WTC11 (cell line): ENCODE results near the gene TGFBR2.

Experiments used
- ATF3 ChIP-seq: sonication (generic); formaldehyde crosslinking; conservative IDR thresholded peaks from 2 replicates; pipeline ENCODE4 v1.8.1; 2022; ENCODE audit warnings: mild to moderate bottlenecking, missing genetic modification reagents
- CTCF ChIP-seq: fragments of 200-600 bp; IDR thresholded peaks from 2 replicates; pipeline ENCODE4 v1.8.0; 2022; ENCODE audit warnings: antibody characterized with exemption
- GABPB1 ChIP-seq: sonication (generic); formaldehyde crosslinking; IDR thresholded peaks from 2 replicates; pipeline ENCODE4 v1.8.1; 2023; ENCODE audit warnings: mild to moderate bottlenecking, missing genetic modification reagents
- IRF2 ChIP-seq: sonication (generic); formaldehyde crosslinking; IDR thresholded peaks from 2 replicates; pipeline ENCODE4 v1.8.0; 2022; ENCODE audit warnings: low read depth, missing genetic modification reagents, borderline replicate concordance
- KAT7 ChIP-seq: sonication (generic); formaldehyde crosslinking; IDR thresholded peaks from 2 replicates; pipeline ENCODE4 v1.8.1; 2023; ENCODE audit warnings: missing genetic modification reagents, mild to moderate bottlenecking, borderline replicate concordance
- NR3C1 ChIP-seq: sonication (generic); formaldehyde crosslinking; conservative IDR thresholded peaks from 2 replicates; pipeline ENCODE4 v1.8.1; 2023; ENCODE audit warnings: low read depth, mild to moderate bottlenecking, missing genetic modification reagents

- TF ChIP-seq ATF3 (CRISPR knock-in tag) (no peak), GABPB1 (no peak), CTCF (no peak), IRF2 (CRISPR knock-in tag) (no peak), NR3C1 (CRISPR knock-in tag) (no peak), KAT7 (CRISPR knock-in tag) (no peak)
Measured at GRCh38 chr3:30728143-30728542, 121.7 kb downstream of the TGFBR2 start.
